HCT116 (cell line): ENCODE data around the gene CD200. TPM values are rescaled to one million over a fixed set of nuclear protein-coding genes. Genes with fewer than 3 reads are reported as not detected.

Experiments
- ATAC-seq: fragments of 200-7000 bp; cut with Tn5 transposase; 2 replicates; pipeline ENCODE4 v1.9.1; 2020; ENCODE audit warnings: mild to moderate bottlenecking, moderate library complexity
- BruUV-seq: library from RNA; stranded (reverse); fragments of 400-500 nt; replicated peaks from 2 replicates; lab custom pipeline; 2021; lab: Mats Ljungman, UMichigan
- CTCF ChIA-PET: fragments of 300-600 bp; sonication (Branson Sonifier 250); formaldehyde crosslinking; loops from one replicate; lab custom pipeline; 2021; ENCODE audit warnings: antibody characterized with exemption; lab: Charles Lee
- POLR2A ChIA-PET: fragments of 300-600, 350-600 bp; sonication (Branson Sonifier 250); formaldehyde crosslinking; loops from one replicate; lab custom pipeline; 2021; ENCODE audit warnings: antibody characterized with exemption; lab: Charles Lee
- RAD21 ChIA-PET, 2 experiments: fragments of 300-600 bp; sonication (Branson Sonifier 250); formaldehyde crosslinking; loops; one replicate each; lab custom pipeline; 2023; ENCODE audit warnings: low total read pairs in 2 of 2; ENCODE audit not compliant: uncharacterized antibody in 2 of 2, unreplicated experiment in 2 of 2, low non-redundant PET in 1 of 2; lab: Charles Lee
- DNase-seq: peaks from one replicate; pipeline ENCODE4 v3.0.0-alpha.2; 2010; ENCODE audit warnings: low read depth, low spot score
- H2AFZ ChIP-seq: fragments of 200-600 bp; shearing (Covaris generic), sonication (generic); 2 replicates; pipeline ENCODE4 v1.6.1; 2017; ENCODE audit warnings: low read depth, mixed run types, mixed read lengths, antibody characterized with exemption, low read length; ENCODE audit not compliant: poor library complexity, severe bottlenecking
- H3K27ac ChIP-seq: 2 replicates; pipeline ENCODE4 v1.5.1; 2012; ENCODE audit warnings: low read depth, low read length
- H3K27me3 ChIP-seq: fragments of 200-600 bp; sonication (generic); 2 replicates; pipeline ENCODE4 v1.6.1; 2016; ENCODE audit warnings: mixed run types, low read length, mixed read lengths; ENCODE audit not compliant: insufficient read depth
- H3K36me3 ChIP-seq, 2 experiments: fragments of 200-500 bp in 1 of 2; fragments of 200-600 bp in 1 of 2; sonication (Bioruptor generic) in 1 of 2; sonication (generic) in 1 of 2; 2 replicates each; pipeline versions ENCODE4 v1.5.1 to v1.6.1; 2014 to 2016; ENCODE audit warnings: low read length in 2 of 2, inconsistent platforms in 1 of 2, mixed read lengths in 1 of 2, mixed run types in 1 of 2; ENCODE audit not compliant: insufficient read depth in 2 of 2, control insufficient read depth in 1 of 2
- H3K4me1 ChIP-seq, 2 experiments: fragments of 200-600 bp in 1 of 2; sonication (generic) in 1 of 2; 2 replicates each; pipeline versions ENCODE4 v1.5.1 to v1.6.1; 2012 to 2017; ENCODE audit warnings: low read length in 2 of 2, inconsistent platforms in 1 of 2, mild to moderate bottlenecking in 1 of 2, mixed read lengths in 1 of 2, mixed run types in 1 of 2, moderate library complexity in 1 of 2; ENCODE audit not compliant: insufficient read depth in 2 of 2, control insufficient read depth in 1 of 2
- H3K4me2 ChIP-seq: fragments of 200-600 bp; sonication (generic); 2 replicates; pipeline ENCODE4 v1.6.1; 2017; ENCODE audit warnings: mixed run types, low read length, mixed read lengths
- H3K4me3 ChIP-seq, 2 experiments: fragments of 200-600 bp in 1 of 2; sonication (generic) in 1 of 2; replicated peaks in 1 of 2; 2 replicates each; pipeline ENCODE4 v1.5.1; 2011 to 2016; ENCODE audit warnings: low read length in 2 of 2, control low read depth in 1 of 2, low read depth in 1 of 2, mild to moderate bottlenecking in 1 of 2, mixed read lengths in 1 of 2, mixed run types in 1 of 2
- H3K79me2 ChIP-seq: fragments of 200-600 bp; sonication (generic); 2 replicates; pipeline ENCODE4 v1.6.1; 2017; ENCODE audit warnings: mild to moderate bottlenecking, mixed run types, low read length, moderate library complexity, mixed read lengths; ENCODE audit not compliant: insufficient read depth
- H3K9ac ChIP-seq: fragments of 200-600 bp; sonication (generic); 2 replicates; pipeline ENCODE4 v1.6.1; 2016; ENCODE audit warnings: low read length, mixed read lengths
- H3K9me2 ChIP-seq: fragments of 200-600 bp; sonication (generic), shearing (Covaris generic); 2 replicates; pipeline ENCODE4 v1.6.1; 2017; ENCODE audit warnings: mixed run types, mild to moderate bottlenecking, moderate library complexity; ENCODE audit not compliant: insufficient read depth
- H3K9me3 ChIP-seq, 2 experiments: fragments of 200-500 bp in 1 of 2; fragments of 200-600 bp in 1 of 2; sonication (Bioruptor generic) in 1 of 2; sonication (generic) in 1 of 2; 2 replicates each; pipeline ENCODE4 v1.6.1; 2014 to 2017; ENCODE audit warnings: low read length in 2 of 2, mixed read lengths in 2 of 2, inconsistent platforms in 1 of 2, low read depth in 1 of 2, mild to moderate bottlenecking in 1 of 2, mixed run types in 1 of 2, moderate library complexity in 1 of 2; ENCODE audit not compliant: control insufficient read depth in 1 of 2, insufficient read depth in 1 of 2
- H4K20me1 ChIP-seq: fragments of 200-600 bp; sonication (generic), shearing (Covaris generic); 2 replicates; pipeline ENCODE4 v1.6.1; 2017; ENCODE audit warnings: mixed run types, mild to moderate bottlenecking, moderate library complexity; ENCODE audit not compliant: insufficient read depth
- CBX3 ChIP-seq: IDR thresholded peaks from 2 replicates; pipeline ENCODE4 v1.6.1; 2012; ENCODE audit warnings: low read depth
- EGR1 ChIP-seq: IDR thresholded peaks from 2 replicates; pipeline ENCODE4 v1.6.1; 2012; ENCODE audit warnings: low read depth
- EZH2 ChIP-seq: fragments of 200-600 bp; sonication (generic); IDR thresholded peaks from 2 replicates; pipeline ENCODE4 v1.6.1; 2017; ENCODE audit warnings: antibody characterized with exemption, mixed run types
- EZH2phosphoT487 ChIP-seq: fragments of 200-600 bp; IDR thresholded peaks from 2 replicates; pipeline ENCODE4 v1.6.1; 2018; ENCODE audit warnings: antibody characterized with exemption, borderline replicate concordance
- JUND ChIP-seq: IDR thresholded peaks from 2 replicates; pipeline ENCODE4 v1.6.1; 2012
- POLR2A ChIP-seq: IDR thresholded peaks from 2 replicates; pipeline ENCODE4 v1.7.0; 2011; ENCODE audit warnings: borderline replicate concordance; ENCODE audit not compliant: insufficient read depth, insufficient read length; ENCODE audit errors: extremely low read depth
- POLR2AphosphoS5 ChIP-seq: IDR thresholded peaks from 2 replicates; pipeline ENCODE4 v1.6.1; 2011; ENCODE audit warnings: mild to moderate bottlenecking, low read depth, low read length, moderate library complexity
- SP1 ChIP-seq: IDR thresholded peaks from 2 replicates; pipeline ENCODE4 v1.6.1; 2012; ENCODE audit warnings: low read depth
- TCF7L2 ChIP-seq: IDR thresholded peaks from 2 replicates; pipeline ENCODE4 v1.7.0; 2011; ENCODE audit warnings: borderline replicate concordance, inconsistent platforms; ENCODE audit not compliant: insufficient read depth, insufficient read length; ENCODE audit errors: extremely low read depth
- intact Hi-C: fragments of 100-400 bp; cut with micrococcal nuclease; formaldehyde crosslinking; loops from 2 replicates; pipeline ENCODE4 v1.10.0; 2022
- total RNA-seq: library from RNA; stranded (reverse); gene quantifications from one replicate; pipeline ENCODE4 v1.2.1, GENCODE V29; 2021; ENCODE audit not compliant: unreplicated experiment
- TF ChIP-seq, protein P1 (sequence below): IDR thresholded peaks from 2 replicates; pipeline ENCODE4 v1.6.1; 2012; ENCODE audit warnings: low read depth
- TF ChIP-seq, protein P2 (sequence below): IDR thresholded peaks from 2 replicates; pipeline ENCODE4 v1.6.1; 2011; ENCODE audit warnings: mild to moderate bottlenecking, low read length, moderate library complexity; ENCODE audit not compliant: insufficient replicate concordance; ENCODE audit errors: extremely low read depth
- TF ChIP-seq, protein P3 (sequence below), 3 experiments: fragments of 200-600 bp in 1 of 3; sonication (generic) in 1 of 3; IDR thresholded peaks in 2 of 3; conservative IDR thresholded peaks in 1 of 3; 2 replicates each; pipeline ENCODE4 v1.5.1; 2012 to 2017; ENCODE audit warnings: low read depth in 2 of 3, low read length in 2 of 3, antibody characterized with exemption in 1 of 3, borderline replicate concordance in 1 of 3, control low read depth in 1 of 3, mild to moderate bottlenecking in 1 of 3, mixed read lengths in 1 of 3, mixed run types in 1 of 3, moderate library complexity in 1 of 3; ENCODE audit not compliant: insufficient read depth in 1 of 3

The CD200 gene
- total RNA-seq, 1 experiment from 2014 or later = not detected

DNA sequence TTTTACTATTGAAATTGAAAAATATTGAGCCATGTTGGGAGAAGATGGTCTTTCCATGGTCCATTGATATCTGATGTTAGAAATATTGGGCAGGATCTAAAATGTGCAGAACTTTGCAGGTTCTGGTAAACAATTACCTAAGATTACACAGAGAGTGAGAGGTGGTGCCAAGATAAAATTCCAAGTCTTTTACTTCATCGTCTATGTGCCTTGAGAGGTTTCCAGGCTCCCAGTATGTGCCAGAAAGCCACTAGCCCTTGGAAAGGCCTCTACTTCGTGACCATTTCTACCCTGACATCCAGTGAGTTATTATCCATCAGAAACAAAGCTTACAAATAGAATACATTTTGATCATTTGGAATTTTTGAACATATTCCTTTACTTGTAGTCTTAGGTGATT lies 27.6 kb downstream of the CD200 start:
- ChIA-PET CTCF (no interaction called here), RAD21 (no interaction called here), POLR2A (no interaction called here)
- Histone ChIP-seq H3K79me2 (no peaks in the 10 kb centered on the region), H3K9ac (no peak overlapping the region), H3K27ac (no peak overlapping the region), H3K27me3 (no peaks in the 10 kb centered on the region), H3K9me3 (no peaks in the 10 kb centered on the region), H3K4me2 (no peak overlapping the region), H2AFZ (no peak overlapping the region), H3K9me2 (no peaks in the 10 kb centered on the region), H4K20me1 (no peaks in the 10 kb centered on the region), H3K4me3 (no peak overlapping the region), H3K36me3 (no peaks in the 10 kb centered on the region), H3K4me1 (no peaks in the 10 kb centered on the region)
- DNase-seq (no peak), ATAC-seq (no peak)
- intact Hi-C loops = no loop called here
- BruUV-seq = no TSS peak
- TF ChIP-seq, protein P1, sequence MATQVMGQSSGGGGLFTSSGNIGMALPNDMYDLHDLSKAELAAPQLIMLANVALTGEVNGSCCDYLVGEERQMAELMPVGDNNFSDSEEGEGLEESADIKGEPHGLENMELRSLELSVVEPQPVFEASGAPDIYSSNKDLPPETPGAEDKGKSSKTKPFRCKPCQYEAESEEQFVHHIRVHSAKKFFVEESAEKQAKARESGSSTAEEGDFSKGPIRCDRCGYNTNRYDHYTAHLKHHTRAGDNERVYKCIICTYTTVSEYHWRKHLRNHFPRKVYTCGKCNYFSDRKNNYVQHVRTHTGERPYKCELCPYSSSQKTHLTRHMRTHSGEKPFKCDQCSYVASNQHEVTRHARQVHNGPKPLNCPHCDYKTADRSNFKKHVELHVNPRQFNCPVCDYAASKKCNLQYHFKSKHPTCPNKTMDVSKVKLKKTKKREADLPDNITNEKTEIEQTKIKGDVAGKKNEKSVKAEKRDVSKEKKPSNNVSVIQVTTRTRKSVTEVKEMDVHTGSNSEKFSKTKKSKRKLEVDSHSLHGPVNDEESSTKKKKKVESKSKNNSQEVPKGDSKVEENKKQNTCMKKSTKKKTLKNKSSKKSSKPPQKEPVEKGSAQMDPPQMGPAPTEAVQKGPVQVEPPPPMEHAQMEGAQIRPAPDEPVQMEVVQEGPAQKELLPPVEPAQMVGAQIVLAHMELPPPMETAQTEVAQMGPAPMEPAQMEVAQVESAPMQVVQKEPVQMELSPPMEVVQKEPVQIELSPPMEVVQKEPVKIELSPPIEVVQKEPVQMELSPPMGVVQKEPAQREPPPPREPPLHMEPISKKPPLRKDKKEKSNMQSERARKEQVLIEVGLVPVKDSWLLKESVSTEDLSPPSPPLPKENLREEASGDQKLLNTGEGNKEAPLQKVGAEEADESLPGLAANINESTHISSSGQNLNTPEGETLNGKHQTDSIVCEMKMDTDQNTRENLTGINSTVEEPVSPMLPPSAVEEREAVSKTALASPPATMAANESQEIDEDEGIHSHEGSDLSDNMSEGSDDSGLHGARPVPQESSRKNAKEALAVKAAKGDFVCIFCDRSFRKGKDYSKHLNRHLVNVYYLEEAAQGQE = no peak
- TF ChIP-seq EGR1 = no peak
- TF ChIP-seq, protein P2, sequence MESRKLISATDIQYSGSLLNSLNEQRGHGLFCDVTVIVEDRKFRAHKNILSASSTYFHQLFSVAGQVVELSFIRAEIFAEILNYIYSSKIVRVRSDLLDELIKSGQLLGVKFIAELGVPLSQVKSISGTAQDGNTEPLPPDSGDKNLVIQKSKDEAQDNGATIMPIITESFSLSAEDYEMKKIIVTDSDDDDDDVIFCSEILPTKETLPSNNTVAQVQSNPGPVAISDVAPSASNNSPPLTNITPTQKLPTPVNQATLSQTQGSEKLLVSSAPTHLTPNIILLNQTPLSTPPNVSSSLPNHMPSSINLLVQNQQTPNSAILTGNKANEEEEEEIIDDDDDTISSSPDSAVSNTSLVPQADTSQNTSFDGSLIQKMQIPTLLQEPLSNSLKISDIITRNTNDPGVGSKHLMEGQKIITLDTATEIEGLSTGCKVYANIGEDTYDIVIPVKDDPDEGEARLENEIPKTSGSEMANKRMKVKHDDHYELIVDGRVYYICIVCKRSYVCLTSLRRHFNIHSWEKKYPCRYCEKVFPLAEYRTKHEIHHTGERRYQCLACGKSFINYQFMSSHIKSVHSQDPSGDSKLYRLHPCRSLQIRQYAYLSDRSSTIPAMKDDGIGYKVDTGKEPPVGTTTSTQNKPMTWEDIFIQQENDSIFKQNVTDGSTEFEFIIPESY = no peak
- TF ChIP-seq, protein P3, sequence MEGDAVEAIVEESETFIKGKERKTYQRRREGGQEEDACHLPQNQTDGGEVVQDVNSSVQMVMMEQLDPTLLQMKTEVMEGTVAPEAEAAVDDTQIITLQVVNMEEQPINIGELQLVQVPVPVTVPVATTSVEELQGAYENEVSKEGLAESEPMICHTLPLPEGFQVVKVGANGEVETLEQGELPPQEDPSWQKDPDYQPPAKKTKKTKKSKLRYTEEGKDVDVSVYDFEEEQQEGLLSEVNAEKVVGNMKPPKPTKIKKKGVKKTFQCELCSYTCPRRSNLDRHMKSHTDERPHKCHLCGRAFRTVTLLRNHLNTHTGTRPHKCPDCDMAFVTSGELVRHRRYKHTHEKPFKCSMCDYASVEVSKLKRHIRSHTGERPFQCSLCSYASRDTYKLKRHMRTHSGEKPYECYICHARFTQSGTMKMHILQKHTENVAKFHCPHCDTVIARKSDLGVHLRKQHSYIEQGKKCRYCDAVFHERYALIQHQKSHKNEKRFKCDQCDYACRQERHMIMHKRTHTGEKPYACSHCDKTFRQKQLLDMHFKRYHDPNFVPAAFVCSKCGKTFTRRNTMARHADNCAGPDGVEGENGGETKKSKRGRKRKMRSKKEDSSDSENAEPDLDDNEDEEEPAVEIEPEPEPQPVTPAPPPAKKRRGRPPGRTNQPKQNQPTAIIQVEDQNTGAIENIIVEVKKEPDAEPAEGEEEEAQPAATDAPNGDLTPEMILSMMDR (IDR thresholded peaks at IDR 0.05 in 2 of 3, conservative IDR thresholded peaks at IDR 0.05 in 1 of 3; ENCODE audit: borderline replicate concordance in 1 of 3, insufficient read depth in 1 of 3, low read depth in 2 of 3, low read length in 2 of 3) = no peak
- TF ChIP-seq POLR2AphosphoS5 = no peak
- TF ChIP-seq SP1 = no peak
- TF ChIP-seq EZH2 = no peak
- TF ChIP-seq CBX3 = no peak
- TF ChIP-seq POLR2A = no peak
- TF ChIP-seq EZH2phosphoT487 = no peak
- TF ChIP-seq TCF7L2 = no peak
- TF ChIP-seq JUND = no peak
